Panc1 (cell line): ENCODE data around the gene ACTL6B. TPM values are rescaled to one million over a fixed set of nuclear protein-coding genes. Genes with fewer than 3 reads are reported as not detected.

Source experiments
- ATAC-seq: fragments of 200-7000 bp; cut with Tn5 transposase; 2 replicates; pipeline ENCODE4 v1.9.1; 2020; ENCODE audit warnings: mild to moderate bottlenecking, moderate library complexity
- BruUV-seq: library from RNA; stranded (reverse); fragments of 400-500 nt; replicated peaks from 2 replicates; lab custom pipeline; 2021; lab: Mats Ljungman, UMichigan
- CTCF ChIA-PET: fragments of 300-600 bp; sonication (Branson Sonifier 250); formaldehyde crosslinking; loops from one replicate; lab custom pipeline; 2022; ENCODE audit warnings: antibody characterized with exemption; lab: Charles Lee
- POLR2A ChIA-PET: fragments of 300-600 bp; sonication (Branson Sonifier 250); formaldehyde crosslinking; loops from one replicate; lab custom pipeline; 2022; ENCODE audit warnings: antibody characterized with exemption; lab: Charles Lee
- DNase-seq: peaks from one replicate; pipeline ENCODE4 v3.0.0-alpha.2; 2010; ENCODE audit warnings: low read depth, low spot score
- H3K27ac ChIP-seq: 2 replicates; pipeline ENCODE4 v1.5.1; 2011; ENCODE audit warnings: mild to moderate bottlenecking, low read length, inconsistent platforms
- H3K27me3 ChIP-seq: fragments of 200-500 bp; sonication (Bioruptor generic); 2 replicates; pipeline ENCODE4 v1.6.0; 2014; ENCODE audit warnings: low read length, inconsistent platforms; ENCODE audit not compliant: control insufficient read depth, insufficient read depth
- H3K36me3 ChIP-seq: fragments of 200-500 bp; sonication (Bioruptor generic); 2 replicates; pipeline ENCODE4 v1.5.1; 2014; ENCODE audit warnings: inconsistent platforms, mild to moderate bottlenecking, low read length, moderate library complexity; ENCODE audit not compliant: control insufficient read depth, insufficient read depth
- H3K4me1 ChIP-seq: 2 replicates; pipeline ENCODE4 v1.5.1; 2011; ENCODE audit warnings: inconsistent platforms, mild to moderate bottlenecking, low read length, moderate library complexity; ENCODE audit not compliant: control insufficient read depth, insufficient read depth
- H3K4me3 ChIP-seq, 2 experiments: 2 replicates each; pipeline ENCODE4 v1.5.1; 2011 to 2012; ENCODE audit warnings: low read depth in 2 of 2, low read length in 2 of 2, mild to moderate bottlenecking in 2 of 2, inconsistent platforms in 1 of 2, moderate library complexity in 1 of 2
- H3K9me3 ChIP-seq: fragments of 200-500 bp; sonication (Bioruptor generic); 2 replicates; pipeline ENCODE4 v1.5.1; 2014; ENCODE audit warnings: low read depth, mild to moderate bottlenecking, inconsistent platforms, low read length, moderate library complexity; ENCODE audit not compliant: control insufficient read depth, insufficient read depth
- POLR2AphosphoS5 ChIP-seq: IDR thresholded peaks from 2 replicates; pipeline ENCODE4 v1.6.1; 2012; ENCODE audit warnings: mild to moderate bottlenecking, low read depth, low read length, moderate library complexity
- SIN3A ChIP-seq: IDR thresholded peaks from 2 replicates; pipeline ENCODE4 v1.6.1; 2012; ENCODE audit warnings: low read depth, mild to moderate bottlenecking, low read length, moderate library complexity, borderline replicate concordance; ENCODE audit not compliant: insufficient read depth
- TCF7L2 ChIP-seq: IDR thresholded peaks from 2 replicates; pipeline ENCODE4 v1.6.1; 2011; ENCODE audit warnings: mild to moderate bottlenecking, low read depth, low read length, inconsistent platforms
- in situ Hi-C: cut with HindIII; loops from 2 replicates; pipeline ENCODE4 v1.10.0; 2016; ENCODE audit warnings: low sequenced_read_pairs, low pct_unique_long_range_greater_than_20kb
- intact Hi-C: fragments of 100-400 bp; cut with micrococcal nuclease; formaldehyde crosslinking; loops from one replicate; pipeline ENCODE4 v1.10.0; 2022; ENCODE audit not compliant: unreplicated experiment
- total RNA-seq: library from RNA; stranded (reverse); gene quantifications from one replicate; pipeline ENCODE4 v1.2.1, GENCODE V29; 2021; ENCODE audit not compliant: unreplicated experiment
- TF ChIP-seq, protein P1 (sequence below): fragments of 450-650 bp; IDR thresholded peaks from 2 replicates; pipeline ENCODE4 v1.5.1; 2017; ENCODE audit warnings: mild to moderate bottlenecking
- TF ChIP-seq, protein P2 (sequence below), 2 experiments: IDR thresholded peaks; 2 replicates each; pipeline ENCODE4 v1.6.1; 2011 to 2012; ENCODE audit warnings: low read depth in 2 of 2, control low read depth in 1 of 2, low read length in 1 of 2, mild to moderate bottlenecking in 1 of 2, moderate library complexity in 1 of 2; ENCODE audit not compliant: insufficient read depth in 1 of 2

The ACTL6B gene
- total RNA-seq, 1 experiment from 2014 or later, result not detected

DNA sequence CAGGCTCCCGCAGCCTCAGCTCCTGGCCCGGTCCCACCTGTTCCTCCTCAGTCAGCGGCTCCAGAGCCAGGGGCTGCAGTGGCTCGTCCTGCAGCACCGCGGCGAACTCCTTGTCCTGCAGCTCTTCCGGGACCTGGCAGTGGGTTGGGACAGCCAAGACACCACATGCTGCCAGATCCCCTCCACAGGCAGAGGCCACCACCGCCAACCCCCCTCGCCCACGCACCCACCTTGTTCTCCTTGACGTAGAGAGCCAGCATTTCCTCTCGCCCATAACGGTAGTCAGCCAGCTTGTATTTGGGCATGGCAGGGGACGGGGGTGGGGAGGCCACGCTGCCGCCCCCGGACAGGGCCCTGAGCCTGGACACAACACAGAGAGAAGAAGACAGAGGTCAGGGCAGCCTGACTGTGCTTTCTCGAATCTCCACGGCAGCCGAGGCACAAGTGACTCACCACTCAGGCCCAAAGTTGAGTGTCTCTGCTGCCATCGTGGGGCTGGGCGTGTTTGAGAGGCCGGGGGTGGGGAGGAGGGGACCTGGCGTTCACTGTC is 31.6 kb upstream of the ACTL6B start:
- intact Hi-C loops (loop anchor here (10.0 kb wide), 1 partner anchor 53 kb away; no protein-coding TSS in a partner anchor), in situ Hi-C loops (no loop called here)
- H3K27me3 ChIP-seq, result no peaks in the 10 kb centered on the region
- POLR2A ChIA-PET, result no interaction called here
- no TSS peak for BruUV-seq
- H3K27ac ChIP-seq, result no peak overlapping the region
- H3K4me3 ChIP-seq, result no peak overlapping the region
- H3K9me3 ChIP-seq, result no peaks in the 10 kb centered on the region
- TF ChIP-seq TCF7L2 (no peak), POLR2AphosphoS5 (no peak), SIN3A (no peak)
- TF ChIP-seq, protein P1, sequence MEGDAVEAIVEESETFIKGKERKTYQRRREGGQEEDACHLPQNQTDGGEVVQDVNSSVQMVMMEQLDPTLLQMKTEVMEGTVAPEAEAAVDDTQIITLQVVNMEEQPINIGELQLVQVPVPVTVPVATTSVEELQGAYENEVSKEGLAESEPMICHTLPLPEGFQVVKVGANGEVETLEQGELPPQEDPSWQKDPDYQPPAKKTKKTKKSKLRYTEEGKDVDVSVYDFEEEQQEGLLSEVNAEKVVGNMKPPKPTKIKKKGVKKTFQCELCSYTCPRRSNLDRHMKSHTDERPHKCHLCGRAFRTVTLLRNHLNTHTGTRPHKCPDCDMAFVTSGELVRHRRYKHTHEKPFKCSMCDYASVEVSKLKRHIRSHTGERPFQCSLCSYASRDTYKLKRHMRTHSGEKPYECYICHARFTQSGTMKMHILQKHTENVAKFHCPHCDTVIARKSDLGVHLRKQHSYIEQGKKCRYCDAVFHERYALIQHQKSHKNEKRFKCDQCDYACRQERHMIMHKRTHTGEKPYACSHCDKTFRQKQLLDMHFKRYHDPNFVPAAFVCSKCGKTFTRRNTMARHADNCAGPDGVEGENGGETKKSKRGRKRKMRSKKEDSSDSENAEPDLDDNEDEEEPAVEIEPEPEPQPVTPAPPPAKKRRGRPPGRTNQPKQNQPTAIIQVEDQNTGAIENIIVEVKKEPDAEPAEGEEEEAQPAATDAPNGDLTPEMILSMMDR, result no peak
- TF ChIP-seq, protein P2, sequence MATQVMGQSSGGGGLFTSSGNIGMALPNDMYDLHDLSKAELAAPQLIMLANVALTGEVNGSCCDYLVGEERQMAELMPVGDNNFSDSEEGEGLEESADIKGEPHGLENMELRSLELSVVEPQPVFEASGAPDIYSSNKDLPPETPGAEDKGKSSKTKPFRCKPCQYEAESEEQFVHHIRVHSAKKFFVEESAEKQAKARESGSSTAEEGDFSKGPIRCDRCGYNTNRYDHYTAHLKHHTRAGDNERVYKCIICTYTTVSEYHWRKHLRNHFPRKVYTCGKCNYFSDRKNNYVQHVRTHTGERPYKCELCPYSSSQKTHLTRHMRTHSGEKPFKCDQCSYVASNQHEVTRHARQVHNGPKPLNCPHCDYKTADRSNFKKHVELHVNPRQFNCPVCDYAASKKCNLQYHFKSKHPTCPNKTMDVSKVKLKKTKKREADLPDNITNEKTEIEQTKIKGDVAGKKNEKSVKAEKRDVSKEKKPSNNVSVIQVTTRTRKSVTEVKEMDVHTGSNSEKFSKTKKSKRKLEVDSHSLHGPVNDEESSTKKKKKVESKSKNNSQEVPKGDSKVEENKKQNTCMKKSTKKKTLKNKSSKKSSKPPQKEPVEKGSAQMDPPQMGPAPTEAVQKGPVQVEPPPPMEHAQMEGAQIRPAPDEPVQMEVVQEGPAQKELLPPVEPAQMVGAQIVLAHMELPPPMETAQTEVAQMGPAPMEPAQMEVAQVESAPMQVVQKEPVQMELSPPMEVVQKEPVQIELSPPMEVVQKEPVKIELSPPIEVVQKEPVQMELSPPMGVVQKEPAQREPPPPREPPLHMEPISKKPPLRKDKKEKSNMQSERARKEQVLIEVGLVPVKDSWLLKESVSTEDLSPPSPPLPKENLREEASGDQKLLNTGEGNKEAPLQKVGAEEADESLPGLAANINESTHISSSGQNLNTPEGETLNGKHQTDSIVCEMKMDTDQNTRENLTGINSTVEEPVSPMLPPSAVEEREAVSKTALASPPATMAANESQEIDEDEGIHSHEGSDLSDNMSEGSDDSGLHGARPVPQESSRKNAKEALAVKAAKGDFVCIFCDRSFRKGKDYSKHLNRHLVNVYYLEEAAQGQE (IDR thresholded peaks at IDR 0.05; ENCODE audit: insufficient read depth in 1 of 2, low read depth in 2 of 2, low read length in 1 of 2), result no peak
- no peak for DNase-seq
- CTCF ChIA-PET, result no interaction called here
- no peaks in the 10 kb centered on the region for H3K36me3 ChIP-seq
- peaks cover 19% of the 10 kb centered on the region for H3K4me1 ChIP-seq
- ATAC-seq, result no peak

DNA sequence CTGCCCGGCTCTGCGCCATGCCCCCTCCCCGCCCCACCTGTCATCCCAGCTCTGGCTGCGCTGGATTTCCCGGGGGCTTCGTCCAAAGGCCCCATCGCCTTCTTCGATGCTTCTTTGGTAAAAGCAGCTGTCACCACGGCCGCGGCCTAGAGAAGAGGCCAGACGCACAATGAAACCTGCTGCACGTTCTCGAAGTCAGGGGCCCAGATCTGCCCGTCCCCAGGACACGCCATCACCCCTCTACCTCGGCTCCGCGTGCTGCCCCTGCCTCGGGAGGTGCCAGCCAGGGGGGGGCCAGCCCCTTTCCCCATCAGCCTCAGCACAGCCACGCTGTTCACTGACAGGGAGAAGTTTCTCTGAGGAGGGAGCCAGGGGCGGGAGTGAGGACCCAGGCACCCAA is 31.0 kb upstream of the ACTL6B start:
- Histone ChIP-seq H3K4me1 (peaks cover 19% of the 10 kb centered on the region), H3K27me3 (no peaks in the 10 kb centered on the region), H3K36me3 (no peaks in the 10 kb centered on the region), H3K9me3 (no peaks in the 10 kb centered on the region), H3K27ac (no peak overlapping the region), H3K4me3 (no peak overlapping the region)
- POLR2A ChIA-PET, result no interaction called here
- ATAC-seq (no peak), DNase-seq (no peak)
- no TSS peak for BruUV-seq
- intact Hi-C loops (loop anchor here (10.0 kb wide), 1 partner anchor 52 kb away; no protein-coding TSS in a partner anchor), in situ Hi-C loops (no loop called here)
- TF ChIP-seq SIN3A, result no peak
- CTCF ChIA-PET, result no interaction called here

DNA sequence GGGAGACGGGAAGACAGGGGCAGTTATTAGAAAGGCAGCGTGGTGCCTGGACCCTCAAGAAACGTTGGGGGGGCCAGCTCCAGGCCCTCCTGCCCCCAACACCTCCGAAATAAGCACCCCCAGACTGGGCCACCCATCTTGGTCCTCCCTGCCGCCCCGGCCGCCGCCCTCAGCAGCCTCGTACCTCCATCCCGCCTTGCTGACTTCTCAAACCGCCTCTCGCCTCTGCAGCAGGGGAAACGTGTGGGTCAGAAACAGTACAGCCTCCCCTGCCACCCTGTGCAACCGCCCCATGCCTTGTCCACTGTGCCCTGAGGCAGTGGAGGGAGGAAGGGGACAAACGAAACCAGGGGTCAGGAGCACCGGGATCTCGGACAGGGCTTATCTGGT is 30.6 kb upstream of the ACTL6B start:
- intact Hi-C loops (loop anchor here (10.0 kb wide), 1 partner anchor 52 kb away; no protein-coding TSS in a partner anchor), in situ Hi-C loops (no loop called here)
- no peak for TF ChIP-seq TCF7L2
- TF ChIP-seq, protein P1, result no peak
- no peak for TF ChIP-seq POLR2AphosphoS5
- CTCF ChIA-PET, result no interaction called here
- Histone ChIP-seq H3K27me3 (no peaks in the 10 kb centered on the region), H3K27ac (no peak overlapping the region), H3K4me1 (peaks cover 17% of the 10 kb centered on the region), H3K36me3 (no peaks in the 10 kb centered on the region), H3K4me3 (no peak overlapping the region), H3K9me3 (no peaks in the 10 kb centered on the region)
- no TSS peak for BruUV-seq
- ATAC-seq (no peak), DNase-seq (no peak)
- POLR2A ChIA-PET, result no interaction called here
